HG03196 (cell line): ENCODE data around the gene DYNLT5.
A peak's percentile ranks its signal among the peaks of the same experiment; 100 is the strongest.
"Not testable (repeated sequence)": the region's sequence is repeated elsewhere in the genome, so short reads cannot be mapped to it uniquely, and the experiment has no call there.

ENCODE experiments used
- ATAC-seq: cut with Tn5 transposase; IDR thresholded peaks from one replicate; pipeline ENCODE4 v1.9.1; 2021; ENCODE audit not compliant: unreplicated experiment

Gene DYNLT5

DNA sequence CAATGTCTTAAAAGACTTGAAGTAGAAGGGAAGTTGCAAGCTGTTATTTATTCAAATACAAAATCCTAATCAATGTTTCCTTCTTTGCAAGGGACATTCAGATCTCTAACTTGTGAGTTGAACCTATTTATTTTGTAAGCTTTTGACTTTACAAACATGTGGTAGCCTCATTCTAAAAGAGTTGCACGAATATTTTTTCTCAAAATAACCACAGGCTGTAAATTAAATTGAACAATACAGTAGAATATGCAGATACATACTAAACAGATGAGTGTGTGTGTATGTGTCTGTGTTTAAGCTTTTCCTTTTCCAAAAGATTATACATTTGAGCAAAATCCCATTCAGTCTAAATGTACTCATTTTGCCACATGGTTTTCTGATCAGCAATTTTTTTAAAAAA lies 4.8 kb upstream of the DYNLT5 start:
- no peak for ATAC-seq

DNA sequence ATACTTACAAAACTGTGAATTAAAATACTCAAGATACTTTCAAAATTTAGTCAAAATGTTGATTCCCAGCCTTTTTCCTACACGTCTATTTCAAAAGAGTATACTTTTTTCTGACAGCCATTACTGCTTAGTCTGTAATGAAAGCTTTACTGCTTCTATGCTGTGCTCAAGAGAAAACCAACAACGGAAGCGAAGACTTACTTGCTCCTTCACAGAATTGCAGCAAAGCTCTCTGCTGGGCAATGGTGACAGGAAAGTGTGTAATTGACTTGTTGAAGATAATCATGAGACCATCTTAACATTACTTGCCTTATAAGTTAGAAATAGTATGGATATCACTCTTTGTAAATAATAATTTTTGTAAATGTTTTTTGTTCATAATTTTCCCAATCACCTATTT lies 1.7 kb upstream of the DYNLT5 start:
- no peak for ATAC-seq

DNA sequence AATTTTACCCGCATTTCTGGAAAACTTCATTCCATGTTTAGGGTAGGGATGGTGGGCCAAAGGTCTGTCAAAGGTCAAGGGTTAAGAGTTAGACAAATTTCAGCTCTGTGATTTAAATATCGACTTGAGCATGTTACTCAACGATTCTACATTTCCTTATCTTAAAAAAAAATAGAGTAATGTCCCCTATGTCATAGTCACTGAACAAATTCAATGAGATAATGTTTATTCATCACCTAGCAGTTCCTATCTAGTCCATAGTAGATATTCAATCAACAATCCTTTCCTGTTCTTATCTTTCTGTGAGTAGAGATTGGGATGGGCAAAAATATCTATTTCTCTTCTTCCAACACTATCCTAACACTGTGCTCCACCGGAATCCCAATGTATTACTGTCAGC lies 1.1 kb upstream of the DYNLT5 start:
- no peak for ATAC-seq

DNA sequence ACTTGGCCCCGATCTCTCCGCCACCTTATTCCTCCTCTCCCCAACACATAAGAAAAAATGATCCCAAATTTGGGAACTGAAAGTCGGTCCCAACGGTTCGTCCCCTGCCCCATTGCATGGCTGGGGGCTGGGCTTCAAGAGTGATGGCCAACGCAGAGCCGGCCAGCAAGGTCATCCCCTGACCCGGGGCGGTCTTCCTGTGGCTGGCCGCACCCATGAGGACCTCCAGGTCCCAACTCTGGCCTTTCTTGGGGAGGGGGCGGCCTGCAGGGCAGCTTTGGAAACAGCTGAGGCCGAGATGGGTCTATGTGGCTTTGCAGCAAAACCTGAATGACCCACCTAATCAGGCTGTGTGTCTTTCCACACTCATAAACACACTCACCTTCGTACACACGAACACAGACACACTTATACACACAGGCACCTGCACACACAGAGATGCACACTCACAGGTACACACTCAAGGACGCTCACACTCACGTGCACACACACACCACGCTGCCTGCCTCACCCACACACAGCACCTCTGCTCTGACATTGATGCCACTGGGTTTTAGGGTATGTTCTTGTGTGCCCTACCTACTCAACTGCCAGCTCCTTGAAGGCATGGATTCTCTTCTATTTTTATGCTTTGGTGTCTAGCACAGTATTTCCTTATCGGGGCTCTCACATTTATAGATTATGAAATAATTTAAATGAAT lies 562 bp downstream of the DYNLT5 start:
- ATAC-seq = no peak

DNA sequence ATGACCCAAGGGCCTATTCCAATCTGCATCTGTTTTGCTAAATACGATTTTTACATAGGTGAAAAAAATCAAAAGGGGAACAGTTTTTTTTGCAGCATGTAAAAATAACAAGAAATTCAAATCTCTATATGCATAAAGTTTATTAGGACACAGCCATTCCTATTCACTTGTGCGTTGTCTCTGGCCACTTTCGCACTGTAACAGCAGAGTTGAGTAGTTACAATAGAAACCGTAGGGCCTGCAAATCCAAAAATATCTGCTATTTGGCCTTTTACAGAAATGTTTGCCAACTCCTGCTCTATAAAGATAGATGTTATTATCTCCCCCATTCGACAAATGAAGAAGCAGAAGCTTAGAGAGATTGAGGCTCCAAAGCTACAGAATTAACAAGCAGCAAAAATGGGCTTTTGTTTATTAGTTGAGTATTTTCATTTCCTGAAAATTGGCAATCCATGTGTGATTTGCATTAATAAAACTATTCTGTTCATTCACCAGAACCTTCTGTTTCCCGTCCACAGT lies 5.5 kb downstream of the DYNLT5 start:
- no peak for ATAC-seq

DNA sequence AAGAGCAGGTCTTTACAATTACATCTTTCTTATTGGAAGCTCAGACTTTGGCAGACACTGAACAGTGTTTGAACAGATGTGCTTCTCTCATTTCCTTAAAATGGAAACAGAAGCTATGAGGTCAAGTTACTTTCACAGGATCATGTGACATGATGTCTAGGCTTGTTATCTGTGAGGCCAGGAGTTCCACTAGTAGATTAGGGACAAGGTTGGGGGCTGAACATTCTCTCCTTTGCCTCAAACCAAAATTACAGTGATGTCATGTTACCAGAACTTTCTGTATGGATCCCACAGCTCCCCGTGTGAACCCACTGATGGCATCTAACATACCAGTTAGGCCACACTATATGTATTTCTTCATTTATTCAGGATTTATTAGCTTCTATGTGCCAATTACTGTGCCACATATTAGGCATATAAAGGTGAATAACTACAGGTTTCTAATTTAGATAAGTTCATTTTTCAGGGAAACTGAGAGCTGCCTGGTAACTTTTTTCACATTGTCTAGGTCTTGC lies 6.0 kb downstream of the DYNLT5 start:
- peak; percentile 99 for ATAC-seq

DNA sequence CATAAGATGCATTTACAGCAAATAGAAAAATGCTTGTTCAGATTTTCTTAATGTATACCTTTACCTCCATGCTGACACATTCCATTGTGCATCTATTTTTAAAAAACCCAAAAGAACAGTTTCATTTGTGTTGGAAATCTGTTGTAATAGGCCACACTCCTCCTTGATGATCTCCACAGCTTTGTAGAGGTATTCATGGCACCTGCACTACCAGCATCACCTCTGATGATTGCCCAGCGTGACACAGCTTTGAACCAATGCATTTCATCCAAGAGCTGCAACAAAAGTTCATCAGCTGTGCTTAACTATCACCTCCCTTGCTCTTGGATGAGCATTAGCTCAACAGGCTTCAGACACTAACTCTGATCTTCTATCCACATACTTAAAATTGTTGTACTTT lies 8.2 kb downstream of the DYNLT5 start:
- no peak for ATAC-seq

DNA sequence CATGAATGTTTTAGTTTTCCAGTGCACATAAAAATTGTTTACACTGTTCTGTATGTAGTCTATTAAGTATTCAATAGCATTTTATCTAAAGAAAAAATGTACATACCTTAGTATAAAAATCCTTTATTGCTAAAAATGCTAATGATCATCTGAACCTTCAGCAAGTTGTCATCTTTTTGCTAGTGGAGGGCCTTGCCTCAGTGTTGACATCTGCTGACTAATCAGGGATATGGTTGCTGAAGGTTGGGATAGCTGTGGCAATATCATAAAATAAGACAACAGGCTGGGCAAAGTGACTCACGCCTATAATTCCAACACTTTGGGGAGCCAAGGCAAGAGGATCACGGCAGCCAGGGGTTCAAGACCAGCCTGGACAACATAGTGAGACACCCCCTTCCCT lies 9.0 kb downstream of the DYNLT5 start:
- ATAC-seq = no peak

DNA sequence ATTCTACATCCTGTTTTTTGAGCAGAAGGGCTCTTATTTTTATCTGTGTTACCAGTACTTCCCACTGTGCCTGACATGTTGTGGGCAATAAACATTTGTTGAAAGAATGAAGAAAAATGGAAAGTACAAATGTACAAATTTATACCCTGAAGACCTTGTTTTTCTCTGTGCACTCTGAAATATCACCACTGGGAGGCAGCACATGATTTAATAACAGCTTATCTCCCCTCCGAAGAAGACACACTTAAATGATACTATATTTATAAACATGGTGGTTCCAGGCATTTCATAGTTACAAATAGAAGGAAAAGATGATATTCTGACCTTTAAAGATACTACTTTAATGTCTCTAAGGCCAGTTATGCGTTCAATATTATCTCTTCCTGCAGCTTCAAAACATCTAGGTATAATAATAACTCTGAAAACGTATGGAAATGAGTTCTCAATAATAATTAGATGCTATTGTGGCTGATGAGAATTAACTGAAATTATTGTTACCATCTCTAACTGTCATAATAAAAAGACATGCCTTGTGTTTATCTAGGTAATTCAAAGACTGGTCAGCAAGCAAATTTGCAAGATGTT lies 12.8 kb downstream of the DYNLT5 start:
- ATAC-seq = peak; percentile 70

DNA sequence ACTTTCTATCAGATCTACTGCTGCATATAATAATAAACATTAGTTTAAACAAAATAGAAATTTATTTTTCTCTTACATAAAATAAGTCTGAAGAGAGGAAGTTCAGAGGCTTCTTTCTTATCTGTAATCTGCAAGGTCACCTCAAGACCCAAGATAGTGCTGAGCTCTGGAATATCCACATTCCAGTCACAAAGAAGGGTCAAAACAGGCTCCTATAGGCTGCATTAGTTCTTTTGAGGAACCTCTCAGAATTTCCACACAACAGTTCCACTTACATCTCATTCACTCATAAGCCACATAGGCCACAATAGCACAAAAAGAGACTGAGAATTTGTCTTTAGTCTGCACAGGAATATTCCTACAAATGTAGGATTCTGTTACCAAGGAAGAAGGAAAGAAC lies 15.4 kb downstream of the DYNLT5 start:
- no peak for ATAC-seq

DNA sequence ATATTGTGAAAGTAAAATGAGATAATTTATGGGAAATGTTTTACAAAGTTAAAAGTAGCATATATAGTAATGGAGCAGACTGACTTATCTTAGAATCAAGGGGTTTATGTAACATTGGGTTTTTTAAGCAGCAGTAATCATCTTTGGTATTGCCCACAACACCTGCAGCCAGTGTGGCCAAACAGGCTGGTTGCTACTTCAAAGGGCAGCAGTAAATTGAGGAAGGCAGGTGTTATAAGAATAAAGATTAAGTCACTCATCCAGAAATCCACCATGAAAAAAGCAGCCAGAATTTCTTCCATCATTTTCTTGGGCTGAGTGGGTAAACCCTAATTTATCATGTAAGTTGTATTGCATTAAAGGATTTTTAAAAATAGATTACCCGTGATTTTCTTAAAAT lies 16.7 kb downstream of the DYNLT5 start:
- ATAC-seq = no peak

DNA sequence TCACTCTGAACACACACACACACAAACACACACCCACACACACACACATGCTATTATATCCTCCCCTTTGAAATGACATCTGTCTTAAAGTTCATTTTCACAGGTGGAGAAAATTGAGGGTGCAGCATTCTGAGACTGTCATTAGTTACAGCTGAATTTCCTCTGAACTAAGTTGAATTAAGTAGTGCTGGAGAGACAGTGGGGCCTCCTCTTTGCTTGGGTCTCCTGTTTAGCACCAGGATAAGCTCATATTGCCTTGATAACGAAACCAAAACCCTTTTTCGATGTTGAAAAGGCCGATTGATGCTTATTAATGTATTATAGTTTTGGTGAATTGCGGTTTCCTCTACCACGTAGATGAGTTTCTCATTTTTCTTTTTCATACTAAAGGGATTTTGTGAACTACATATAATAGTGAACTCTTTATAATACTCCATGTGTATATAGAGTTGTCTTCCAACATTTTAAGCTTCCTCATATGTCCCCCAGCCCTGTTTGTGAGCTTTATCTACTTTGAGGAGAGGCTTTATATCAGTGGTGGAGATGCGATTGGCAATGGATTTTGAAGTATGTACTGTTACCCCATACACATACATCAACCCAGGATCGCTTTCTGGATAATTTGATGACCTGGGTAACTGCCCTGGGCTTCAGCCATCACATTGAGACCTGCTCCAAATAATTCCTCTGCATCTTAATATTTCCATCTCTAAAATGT lies 17.4 kb downstream of the DYNLT5 start:
- no peak for ATAC-seq

DNA sequence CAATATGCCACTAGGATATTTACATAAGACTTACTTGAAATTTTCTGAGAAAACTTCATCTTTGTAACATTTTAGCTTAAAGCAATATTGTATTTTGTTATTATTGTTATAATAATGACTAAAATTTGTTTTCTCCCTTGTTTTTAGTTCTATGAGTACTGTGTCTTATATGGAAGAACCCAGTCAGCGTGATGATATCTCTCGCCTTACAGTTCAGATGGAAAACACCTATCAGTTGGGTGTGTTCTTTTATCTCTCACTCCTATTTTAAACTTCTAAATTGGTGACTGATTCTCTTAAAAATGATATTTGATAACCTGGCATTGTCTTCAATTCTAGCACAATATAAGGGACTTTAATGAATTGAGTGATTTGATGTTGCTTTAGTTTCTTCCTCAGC lies 18.0 kb downstream of the DYNLT5 start:
- no peak for ATAC-seq

DNA sequence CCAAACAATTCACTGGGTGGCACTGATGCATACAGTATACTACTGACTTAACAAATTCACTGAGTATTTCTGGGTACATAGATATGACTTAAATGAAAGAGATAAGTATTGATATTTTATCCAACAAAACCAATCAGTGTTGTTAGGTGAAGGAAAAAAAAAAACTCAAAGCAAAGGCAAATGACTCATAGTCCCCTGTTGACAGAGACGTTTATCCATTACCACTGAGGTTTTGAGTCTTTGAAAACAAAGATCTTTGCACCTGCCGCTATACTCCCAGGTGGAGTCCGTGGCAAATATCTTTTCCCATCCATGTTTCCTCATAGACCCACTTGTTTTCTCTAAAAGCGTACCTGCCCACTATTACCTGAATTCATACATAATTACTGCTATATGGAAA lies 18.4 kb downstream of the DYNLT5 start:
- no peak for ATAC-seq

DNA sequence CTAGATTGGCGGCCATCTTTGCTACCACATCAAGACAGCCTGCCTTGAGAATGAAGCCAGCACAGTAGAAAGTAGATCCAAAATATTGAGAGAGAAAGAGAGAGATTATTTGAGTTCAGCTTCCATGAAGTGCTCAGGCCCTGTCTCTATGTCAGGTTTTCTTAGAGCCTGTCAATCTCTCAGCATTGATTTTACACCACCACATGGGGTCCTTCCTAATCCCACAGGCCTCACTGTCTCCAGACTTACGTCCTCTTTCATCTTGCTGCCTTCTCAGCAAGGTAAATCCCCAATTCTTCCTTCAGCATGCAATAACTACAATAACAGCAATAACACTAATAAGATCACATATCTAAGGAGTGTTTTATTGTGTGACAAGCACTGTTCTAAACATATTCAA lies 21.0 kb downstream of the DYNLT5 start:
- ATAC-seq = no peak

DNA sequence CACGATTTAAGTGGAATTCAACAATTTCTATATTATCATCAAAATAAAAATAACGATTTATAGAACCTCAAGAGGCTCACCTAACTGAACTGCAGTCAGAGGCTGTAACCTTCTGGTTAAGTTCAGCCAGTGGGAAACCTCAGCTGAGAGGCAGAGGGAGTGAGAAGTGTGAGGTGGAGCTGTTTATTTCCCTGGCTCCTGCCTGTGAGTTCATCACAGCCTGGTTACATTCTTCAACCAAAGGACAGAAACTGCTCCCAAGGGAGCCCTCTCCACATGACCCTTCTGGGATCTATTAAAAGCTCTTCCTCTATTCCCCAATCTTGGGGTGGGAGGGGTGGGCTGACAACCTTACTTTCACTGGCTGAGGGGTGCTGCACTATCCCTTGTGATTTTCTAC lies 22.2 kb downstream of the DYNLT5 start:
- no peak for ATAC-seq

DNA sequence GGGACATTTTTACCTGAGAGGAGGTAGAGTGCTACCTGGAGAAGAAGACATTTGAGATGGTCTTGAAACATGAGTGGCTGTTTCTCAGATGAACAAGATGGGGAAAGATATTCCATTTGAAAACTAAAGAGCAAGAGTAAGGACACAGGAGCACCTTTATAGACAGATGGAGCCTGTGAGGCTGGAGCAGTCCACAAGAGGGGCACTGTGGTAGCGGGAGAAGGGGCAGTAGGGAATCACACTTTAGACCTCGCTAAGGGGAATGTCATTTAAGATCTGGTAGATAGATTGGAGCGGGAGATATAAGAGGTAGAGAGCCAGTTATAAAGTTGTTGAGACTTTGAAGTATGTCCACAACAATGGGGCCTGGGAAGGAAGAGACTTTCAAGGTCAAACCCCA lies 23.4 kb downstream of the DYNLT5 start:
- ATAC-seq = no peak

DNA sequence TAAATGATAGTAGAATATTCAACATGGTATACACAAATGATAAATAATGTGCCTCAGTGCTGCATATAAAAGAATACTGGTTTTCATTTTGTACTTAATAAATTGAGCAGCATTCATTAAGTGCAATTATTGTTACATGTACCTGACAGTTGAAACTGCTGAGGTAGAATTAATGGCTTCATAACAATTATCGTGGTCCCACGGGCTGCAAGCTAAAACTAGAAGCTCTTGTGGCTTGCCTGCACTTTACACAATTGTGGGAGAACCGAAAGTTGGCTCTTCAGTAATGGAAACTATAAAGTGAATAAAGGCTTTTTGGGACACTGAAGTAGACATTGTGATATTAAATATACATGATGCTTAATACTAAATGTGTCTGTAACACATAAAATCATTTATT lies 25.6 kb downstream of the DYNLT5 start:
- no peak for ATAC-seq

DNA sequence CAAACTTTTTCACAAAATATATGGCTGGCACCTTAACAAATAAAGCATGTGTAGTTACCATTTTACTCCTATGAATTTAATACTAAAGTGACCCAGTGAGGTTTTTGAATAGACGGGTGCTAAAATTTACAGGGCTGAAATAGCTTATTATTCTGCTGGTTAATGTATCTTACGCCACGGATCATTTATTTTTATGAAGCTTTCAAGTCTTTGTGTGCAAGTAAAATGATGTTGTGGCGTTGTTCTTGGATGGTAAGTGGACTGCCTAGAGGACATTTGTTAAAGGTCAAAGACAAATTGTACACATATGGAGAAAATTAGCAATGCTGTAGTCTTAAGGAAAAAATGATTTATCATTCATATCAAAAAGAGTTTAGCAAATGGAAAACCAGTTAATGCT lies 26.0 kb downstream of the DYNLT5 start:
- no peak for ATAC-seq

DNA sequence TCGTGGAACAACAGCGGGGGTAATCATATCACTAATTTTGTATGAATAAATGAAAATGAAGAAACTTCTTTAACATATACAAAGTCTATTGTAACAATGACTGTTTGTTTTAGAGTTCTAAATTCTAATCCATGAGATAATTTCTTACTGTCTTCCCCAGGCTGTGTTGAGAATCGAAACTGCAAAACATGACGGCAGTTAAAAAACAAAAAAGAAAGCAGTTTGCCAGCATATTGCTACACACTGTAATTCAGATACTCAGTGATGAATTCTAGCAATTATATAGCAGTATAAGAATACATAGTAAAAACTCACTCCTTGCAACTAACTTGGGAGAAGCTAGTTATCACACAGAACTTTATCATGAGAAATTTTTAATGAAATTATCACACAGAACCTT lies 26.7 kb downstream of the DYNLT5 start:
- ATAC-seq = no peak

DNA sequence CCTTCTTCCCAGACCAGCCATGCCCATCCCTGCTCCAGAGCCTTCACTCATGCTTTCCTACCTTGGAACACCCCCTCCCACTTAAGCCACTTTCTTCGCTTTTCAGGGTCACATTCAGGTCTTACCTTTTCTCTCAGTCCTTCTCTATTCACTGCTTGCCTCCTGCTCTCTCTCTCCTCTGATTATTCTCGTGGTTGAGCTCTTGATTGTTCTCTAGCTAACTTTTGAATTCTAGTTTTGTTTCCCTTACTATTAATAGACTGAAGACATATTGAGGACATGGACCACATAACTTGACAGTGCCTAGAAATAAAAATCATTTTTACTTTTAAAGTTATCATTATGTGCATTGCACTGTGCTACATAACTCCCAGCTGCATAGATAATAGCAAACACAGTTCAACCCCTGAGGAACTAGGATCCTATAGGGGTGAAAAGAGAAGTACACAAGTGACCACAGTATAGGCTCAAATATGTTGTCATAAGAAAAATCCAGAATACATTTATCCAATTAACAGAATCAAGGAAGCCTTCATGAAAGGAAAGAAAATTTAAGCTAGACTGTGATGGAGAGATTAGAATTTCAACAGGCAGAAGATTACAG lies 27.3 kb downstream of the DYNLT5 start:
- no peak for ATAC-seq

DNA sequence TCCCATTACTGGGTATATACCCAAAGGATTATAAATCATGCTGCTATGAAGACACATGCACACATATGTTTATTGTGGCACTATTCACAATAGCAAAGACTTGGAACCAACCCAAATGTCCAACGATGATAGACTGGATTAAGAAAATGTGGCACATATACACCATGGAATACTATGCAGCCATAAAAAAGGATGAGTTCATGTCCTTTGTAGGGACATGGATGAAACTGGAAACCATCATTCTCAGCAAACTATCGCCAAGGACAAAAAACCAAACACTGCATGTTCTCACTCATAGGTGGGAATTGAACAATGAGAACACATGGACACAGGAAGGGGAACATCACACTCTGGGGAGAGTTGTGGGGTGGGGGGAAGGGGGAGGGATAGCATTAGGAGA lies 33.5 kb downstream of the DYNLT5 start:
- ATAC-seq = not testable (repeated sequence)
